Measurements from ENCODE around the gene ANKHD1.

Gene ANKHD1

GRCh38 chr5:140371356-140372151 is 30.1 kb upstream of the ANKHD1 start:
- DNase-seq = no peak

GRCh38 chr5:140372971-140373487 is 28.6 kb upstream of the ANKHD1 start:
- peak; percentile 45 for DNase-seq

- no peak for DNase-seq
Measured at GRCh38 chr5:140381351-140381750, 20.3 kb upstream of the ANKHD1 start.

GRCh38 chr5:140381972-140382371 is 19.7 kb upstream of the ANKHD1 start:
- DNase-seq = peak; percentile 41

- DNase-seq = no peak
Measured at GRCh38 chr5:140382866-140383265, 18.8 kb upstream of the ANKHD1 start.

- DNase-seq = peak; percentile 58
Measured at GRCh38 chr5:140383300-140383699, 18.3 kb upstream of the ANKHD1 start.

GRCh38 chr5:140388052-140388451 is 13.6 kb upstream of the ANKHD1 start:
- DNase-seq = no peak

- peak; percentile 84 for DNase-seq
Measured at GRCh38 chr5:140391312-140391711, 10.3 kb upstream of the ANKHD1 start.

GRCh38 chr5:140391732-140392131 is 9.9 kb upstream of the ANKHD1 start:
- DNase-seq = no peak

GRCh38 chr5:140393738-140394137 is 7.9 kb upstream of the ANKHD1 start:
- no peak for DNase-seq

GRCh38 chr5:140398379-140398811 is 3.2 kb upstream of the ANKHD1 start:
- peak; percentile 61 for DNase-seq

- peak; percentile 44 for DNase-seq
Measured at GRCh38 chr5:140399979-140400729, 1.5 kb upstream of the ANKHD1 start.

GRCh38 chr5:140400730-140401361 is 787 bp upstream of the ANKHD1 start:
- peak; percentile 92 for DNase-seq

GRCh38 chr5:140402258-140403074 is 833 bp downstream of the ANKHD1 start:
- DNase-seq = peak; percentile 58

GRCh38 chr5:140403613-140404012 is 2.0 kb downstream of the ANKHD1 start:
- no peak for DNase-seq

GRCh38 chr5:140408750-140409241 is 7.2 kb downstream of the ANKHD1 start:
- no peak for DNase-seq

- no peak for DNase-seq
Measured at GRCh38 chr5:140413230-140413629, 11.6 kb downstream of the ANKHD1 start.

- DNase-seq = no peak
Measured at GRCh38 chr5:140417235-140417634, 15.6 kb downstream of the ANKHD1 start.

GRCh38 chr5:140418862-140419520 is 17.4 kb downstream of the ANKHD1 start:
- no peak for DNase-seq

GRCh38 chr5:140420226-140420570 is 18.6 kb downstream of the ANKHD1 start:
- peak; percentile 25 for DNase-seq

- no peak for DNase-seq
Measured at GRCh38 chr5:140420665-140421361, 19.2 kb downstream of the ANKHD1 start.
